SK-N-SH (cell line): ENCODE measurements around the gene DCST1. TPM values are rescaled to one million over a fixed set of nuclear protein-coding genes. Genes with fewer than 3 reads are reported as not detected.

Experiments
- CTCF ChIA-PET: fragments of 300-600, 350-600 bp; formaldehyde crosslinking; extraction: SDS; loops from one replicate; lab custom pipeline; 2021; lab: Yijun Ruan, JAX
- POLR2A ChIA-PET: fragments of 350-600 bp; sonication (Branson Sonifier 250); formaldehyde crosslinking; extraction: SDS; loops from one replicate; lab custom pipeline; 2020; ENCODE audit warnings: antibody characterized with exemption, inconsistent platforms; lab: Yijun Ruan, JAX
- DNase-seq: peaks from one replicate; pipeline ENCODE4 v3.0.0; 2012
- H2AFZ ChIP-seq: fragments of 200-600 bp; sonication (generic); 2 replicates; pipeline ENCODE4 v1.8.1; 2016; ENCODE audit warnings: antibody characterized with exemption, mild to moderate bottlenecking, low read depth
- H3F3A ChIP-seq: fragments of 200-600 bp; sonication (generic); replicated peaks from 2 replicates; pipeline ENCODE3; 2016; ENCODE audit warnings: antibody characterized with exemption, mild to moderate bottlenecking; ENCODE audit not compliant: insufficient read depth
- H3K27ac ChIP-seq, 2 experiments: fragments of 200-500 bp in 1 of 2; fragments of 200-600 bp in 1 of 2; sonication (Bioruptor generic) in 1 of 2; sonication (generic), shearing (Covaris generic) in 1 of 2; 2 replicates each; pipeline versions ENCODE4 v1.5.1 to v1.6.1; 2014 to 2016; ENCODE audit warnings: low read depth in 2 of 2, inconsistent platforms in 1 of 2, low read length in 1 of 2, mild to moderate bottlenecking in 1 of 2, mixed read lengths in 1 of 2
- H3K27me3 ChIP-seq: fragments of 200-600 bp; sonication (generic), shearing (Covaris generic); 2 replicates; pipeline ENCODE4 v1.6.1; 2016; ENCODE audit warnings: mixed run types; ENCODE audit not compliant: insufficient read depth
- H3K36me3 ChIP-seq, 2 experiments: fragments of 200-500 bp in 1 of 2; fragments of 200-600 bp in 1 of 2; sonication (Bioruptor generic) in 1 of 2; sonication (generic) in 1 of 2; replicated peaks in 1 of 2; 2 replicates each; pipeline versions ENCODE3 to v1.5.1; 2014 to 2016; ENCODE audit warnings: low read length in 1 of 2, mild to moderate bottlenecking in 1 of 2; ENCODE audit not compliant: insufficient read depth in 2 of 2, control insufficient read depth in 1 of 2
- H3K4me1 ChIP-seq, 2 experiments: fragments of 200-500 bp in 1 of 2; fragments of 200-600 bp in 1 of 2; sonication (Bioruptor generic) in 1 of 2; sonication (generic), shearing (Covaris generic) in 1 of 2; 2 replicates each; pipeline versions ENCODE4 v1.5.1 to v1.6.1; 2014 to 2016; ENCODE audit warnings: low read depth in 1 of 2, low read length in 1 of 2, mixed run types in 1 of 2; ENCODE audit not compliant: insufficient read depth in 2 of 2, control insufficient read depth in 1 of 2
- H3K4me2 ChIP-seq: fragments of 200-600 bp; sonication (generic), shearing (Covaris generic); 2 replicates; pipeline ENCODE4 v1.6.1; 2017; ENCODE audit warnings: mixed run types
- H3K4me3 ChIP-seq, 2 experiments: fragments of 200-500 bp in 1 of 2; fragments of 200-600 bp in 1 of 2; sonication (Bioruptor generic) in 1 of 2; sonication (generic), shearing (Covaris generic) in 1 of 2; 2 replicates each; pipeline versions ENCODE4 v1.5.1 to v1.8.1; 2014 to 2016; ENCODE audit warnings: low read depth in 2 of 2, inconsistent platforms in 1 of 2, low read length in 1 of 2, mild to moderate bottlenecking in 1 of 2, mixed read lengths in 1 of 2, moderate library complexity in 1 of 2
- H3K79me2 ChIP-seq: fragments of 200-600 bp; sonication (generic); 2 replicates; pipeline ENCODE4 v1.8.1; 2017; ENCODE audit warnings: mild to moderate bottlenecking; ENCODE audit not compliant: insufficient read depth
- H3K9ac ChIP-seq: fragments of 200-600 bp; sonication (generic); 2 replicates; pipeline ENCODE4 v1.6.1; 2017; ENCODE audit warnings: mixed run types
- H3K9me2 ChIP-seq: fragments of 200-600 bp; sonication (generic); 2 replicates; pipeline ENCODE4 v1.6.1; 2017; ENCODE audit warnings: mixed run types
- H3K9me3 ChIP-seq: fragments of 200-600 bp; sonication (generic); 2 replicates; pipeline ENCODE4 v1.6.1; 2017; ENCODE audit warnings: mixed run types, mild to moderate bottlenecking, moderate library complexity
- H4K20me1 ChIP-seq: fragments of 200-600 bp; sonication (generic); 2 replicates; pipeline ENCODE4 v1.6.1; 2017; ENCODE audit warnings: mild to moderate bottlenecking, mixed run types; ENCODE audit not compliant: insufficient read depth
- CHD2 ChIP-seq: fragments of 150-350 bp; IDR thresholded peaks from 2 replicates; pipeline ENCODE4 v1.6.1; 2018; ENCODE audit warnings: low read length; ENCODE audit not compliant: partially characterized antibody
- EZH2phosphoT487 ChIP-seq: fragments of 200-600 bp; sonication (generic); IDR thresholded peaks from 2 replicates; pipeline ENCODE4 v1.6.1; 2017; ENCODE audit warnings: low read depth, mixed run types, mild to moderate bottlenecking, antibody characterized with exemption, moderate library complexity, borderline replicate concordance
- FOSL2 ChIP-seq: IDR thresholded peaks from 2 replicates; pipeline ENCODE4 v1.4.0; 2012; ENCODE audit warnings: low read depth, mild to moderate bottlenecking, moderate library complexity, borderline replicate concordance
- FOXM1 ChIP-seq: IDR thresholded peaks from 2 replicates; pipeline ENCODE4 v1.4.0; 2012; ENCODE audit warnings: low read depth, mild to moderate bottlenecking
- GATA2 ChIP-seq: sonication (generic); formaldehyde crosslinking; IDR thresholded peaks from 2 replicates; pipeline ENCODE4 v1.5.0; 2020; ENCODE audit warnings: mild to moderate bottlenecking, missing genetic modification reagents
- JUND ChIP-seq: IDR thresholded peaks from 2 replicates; pipeline ENCODE4 v1.4.0; 2012
- MXI1 ChIP-seq: IDR thresholded peaks from 2 replicates; pipeline ENCODE4 v1.6.1; 2012; ENCODE audit warnings: mild to moderate bottlenecking, low read depth, low read length, improper control_type of control experiment
- POLR2AphosphoS5 ChIP-seq: IDR thresholded peaks from 2 replicates; pipeline ENCODE4 v1.6.1; 2012; ENCODE audit warnings: low read depth, low read length
- RAD21 ChIP-seq: IDR thresholded peaks from 2 replicates; pipeline ENCODE4 v1.6.1; 2012; ENCODE audit warnings: mild to moderate bottlenecking, low read length
- RFX5 ChIP-seq: IDR thresholded peaks from 2 replicates; pipeline ENCODE4 v1.6.1; 2012; ENCODE audit warnings: mild to moderate bottlenecking, improper control_type of control experiment, low read length
- RXRA ChIP-seq: IDR thresholded peaks from 2 replicates; pipeline ENCODE4 v1.4.0; 2012; ENCODE audit warnings: low read depth, mild to moderate bottlenecking, borderline replicate concordance
- SMC3 ChIP-seq: IDR thresholded peaks from 2 replicates; pipeline ENCODE4 v1.6.1; 2012; ENCODE audit warnings: low read depth, low read length, improper control_type of control experiment
- TAF1 ChIP-seq: IDR thresholded peaks from 2 replicates; pipeline ENCODE4 v1.6.1; 2012; ENCODE audit warnings: low read depth, mild to moderate bottlenecking, low read length, moderate library complexity, borderline replicate concordance
- TCF12 ChIP-seq: IDR thresholded peaks from 2 replicates; pipeline ENCODE4 v1.4.0; 2012
- TEAD4 ChIP-seq: IDR thresholded peaks from 2 replicates; pipeline ENCODE4 v1.4.0; 2012; ENCODE audit warnings: mild to moderate bottlenecking, borderline replicate concordance; ENCODE audit not compliant: insufficient read depth
- USF2 ChIP-seq: fragments of 150-350 bp; IDR thresholded peaks from 2 replicates; pipeline ENCODE4 v1.6.1; 2017; ENCODE audit warnings: antibody characterized with exemption, low read length, low read depth, borderline replicate concordance
- ZBTB33 ChIP-seq: IDR thresholded peaks from 2 replicates; pipeline ENCODE4 v1.4.0; 2012; ENCODE audit warnings: low read depth, borderline replicate concordance
- WGBS: methylation state at CpG from one replicate; pipeline ENCODE4 v1.1.6; 2017; ENCODE audit warnings: low lambda C conversion rate; 5-methylcytosine and 5-hydroxymethylcytosine counted together
- polyA plus RNA-seq, 3 experiments: library from polyadenylated mRNA; depleted of rRNA; stranded (reverse); fragments of >200 nt; gene quantifications; 2 replicates each; pipeline ENCODE4 v1.2.3, GENCODE V29; 2012

DCST1 gene
- polyA plus RNA-seq, 1 of the 3 experiments (the other 2 are of a cell fraction): not detected

- peaks cover 4% of the 10 kb centered on the region for H3F3A ChIP-seq
- WGBS: 97% methylated on average over 12 of the region's 12 CpGs
- ChIA-PET POLR2A (no interaction called here), CTCF (interaction anchor here (1.1 to 4.4 kb wide), 4 partner anchors 7 to 43 kb away, joined by 4 to 37 read pairs (median 6); no protein-coding TSS in a partner anchor)
- no peak overlapping the region for H3K9ac ChIP-seq
- peaks cover 7 to 25% of the 10 kb centered on the region in 2 experiments for H3K4me1 ChIP-seq
- H4K20me1 ChIP-seq: peaks cover 3% of the 10 kb centered on the region; the same call in 1 of the 2 replicates
- no peak overlapping the region for H2AFZ ChIP-seq
- peaks cover 17% of the 10 kb centered on the region for H3K79me2 ChIP-seq
- H3K9me2 ChIP-seq: no peaks in the 10 kb centered on the region
- no peak for DNase-seq
- no peak overlapping the region for H3K27ac ChIP-seq
- H3K36me3 ChIP-seq: peaks cover 0 to 8% of the 10 kb centered on the region in 2 experiments
- no peaks in the 10 kb centered on the region for H3K27me3 ChIP-seq
- no peaks in the 10 kb centered on the region for H3K9me3 ChIP-seq
- H3K4me3 ChIP-seq: no peak overlapping the region
- TF ChIP-seq MXI1: no peak
- no peak for TF ChIP-seq FOXM1
- no peak for TF ChIP-seq FOSL2
- no peak for TF ChIP-seq EZH2phosphoT487
- no peak for TF ChIP-seq CHD2
- TF ChIP-seq JUND: no peak
- TF ChIP-seq RXRA: no peak
- no peak overlapping the region for H3K4me2 ChIP-seq
Observed at GRCh38 chr1:155009221-155009711, 24.4 kb upstream of the DCST1 start.

GRCh38 chr1:155009742-155010141 is 23.9 kb upstream of the DCST1 start:
- TF ChIP-seq TAF1: no peak
- no peak for TF ChIP-seq RFX5
- TF ChIP-seq TCF12: no peak
- peaks cover 12% of the 10 kb centered on the region for H3K79me2 ChIP-seq
- ChIA-PET CTCF (interaction anchor here (1.1 to 4.4 kb wide), 3 partner anchors 7 to 13 kb away, joined by 5 to 37 read pairs (median 8); no protein-coding TSS in a partner anchor), POLR2A (no interaction called here)
- no peak for DNase-seq
- peaks cover 3 to 20% of the 10 kb centered on the region in 2 experiments; a peak in 3 of 4 replicates for H3K4me1 ChIP-seq
- no peak overlapping the region for H3K4me2 ChIP-seq
- H2AFZ ChIP-seq: no peak overlapping the region
- no peak overlapping the region for H3K4me3 ChIP-seq
- WGBS: 97% methylated on average over 5 of the region's 5 CpGs
- H3K36me3 ChIP-seq: peaks cover 0 to 12% of the 10 kb centered on the region in 2 experiments
- peaks cover 2% of the 10 kb centered on the region for H3F3A ChIP-seq
- H3K9me3 ChIP-seq: no peaks in the 10 kb centered on the region
- H3K27me3 ChIP-seq: no peaks in the 10 kb centered on the region
- peaks cover 3% of the 10 kb centered on the region; the same call in 1 of the 2 replicates for H4K20me1 ChIP-seq
- no peak overlapping the region for H3K9ac ChIP-seq
- H3K27ac ChIP-seq: no peak overlapping the region
- H3K9me2 ChIP-seq: no peaks in the 10 kb centered on the region

GRCh38 chr1:155010211-155010918 is 23.3 kb upstream of the DCST1 start:
- no peak overlapping the region for H2AFZ ChIP-seq
- H3K9me2 ChIP-seq: no peaks in the 10 kb centered on the region
- no peaks in the 10 kb centered on the region for H3K9me3 ChIP-seq
- no peak overlapping the region for H3K9ac ChIP-seq
- no peaks in the 10 kb centered on the region for H3F3A ChIP-seq
- peaks cover 3% of the 10 kb centered on the region; the same call in 1 of the 2 replicates for H4K20me1 ChIP-seq
- H3K4me3 ChIP-seq: no peak overlapping the region
- H3K79me2 ChIP-seq: peaks cover 6% of the 10 kb centered on the region
- H3K4me2 ChIP-seq: no peak overlapping the region
- peaks cover 0 to 14% of the 10 kb centered on the region in 2 experiments; a peak in 2 of 4 replicates for H3K4me1 ChIP-seq
- no peak overlapping the region for H3K27ac ChIP-seq
- no peak for DNase-seq
- WGBS: 85% methylated on average over 11 of the region's 11 CpGs
- ChIA-PET CTCF (interaction anchor here (0.8 to 9.3 kb wide), 7 partner anchors 10 to 164 kb away, joined by 3 to 149 read pairs (median 4); partner anchors contain the start of genes ADAM15, PYGO2 and ZBTB7B), POLR2A (interaction anchor here (1.4 kb wide), 1 partner anchor 12 kb away, joined by 4 read pairs; no protein-coding TSS in a partner anchor)
- H3K36me3 ChIP-seq: peaks cover 0 to 18% of the 10 kb centered on the region in 2 experiments
- no peaks in the 10 kb centered on the region for H3K27me3 ChIP-seq
- TF ChIP-seq FOXM1 (no peak), POLR2AphosphoS5 (no peak), GATA2 (CRISPR knock-in tag) (no peak), ZBTB33 (no peak), EZH2phosphoT487 (no peak), TEAD4 (no peak), FOSL2 (no peak), USF2 (no peak), JUND (no peak), CHD2 (no peak), RAD21 (no peak), SMC3 (no peak)
